CD4-positive, alpha-beta T cell treated with Interferon gamma for 1 hour (primary cell): ENCODE results near the gene DLK1.

Experiments
- DNase-seq: peaks from one replicate; pipeline ENCODE4 v3.0.0-alpha.2; 2020

Gene DLK1

DNA sequence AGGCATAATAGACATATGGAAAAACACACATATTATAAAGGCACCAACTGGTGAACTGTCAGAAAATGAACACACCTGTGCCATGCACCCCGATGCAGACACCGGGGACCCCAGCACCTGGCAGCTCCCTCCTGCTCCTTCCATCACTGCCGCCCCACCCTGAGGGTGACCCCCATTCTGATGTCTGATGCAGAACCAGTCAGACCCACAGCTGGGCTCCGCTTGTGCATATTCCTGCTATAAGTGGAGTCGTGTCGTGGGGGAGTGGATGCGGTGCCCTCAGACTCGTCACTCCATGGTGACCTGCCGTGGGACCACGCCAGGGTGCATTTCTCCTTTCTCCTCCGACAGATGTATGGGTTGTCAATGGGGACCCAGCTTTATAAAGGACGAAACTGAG, 53.6 kb downstream of the DLK1 start:
- no peak for DNase-seq

DNA sequence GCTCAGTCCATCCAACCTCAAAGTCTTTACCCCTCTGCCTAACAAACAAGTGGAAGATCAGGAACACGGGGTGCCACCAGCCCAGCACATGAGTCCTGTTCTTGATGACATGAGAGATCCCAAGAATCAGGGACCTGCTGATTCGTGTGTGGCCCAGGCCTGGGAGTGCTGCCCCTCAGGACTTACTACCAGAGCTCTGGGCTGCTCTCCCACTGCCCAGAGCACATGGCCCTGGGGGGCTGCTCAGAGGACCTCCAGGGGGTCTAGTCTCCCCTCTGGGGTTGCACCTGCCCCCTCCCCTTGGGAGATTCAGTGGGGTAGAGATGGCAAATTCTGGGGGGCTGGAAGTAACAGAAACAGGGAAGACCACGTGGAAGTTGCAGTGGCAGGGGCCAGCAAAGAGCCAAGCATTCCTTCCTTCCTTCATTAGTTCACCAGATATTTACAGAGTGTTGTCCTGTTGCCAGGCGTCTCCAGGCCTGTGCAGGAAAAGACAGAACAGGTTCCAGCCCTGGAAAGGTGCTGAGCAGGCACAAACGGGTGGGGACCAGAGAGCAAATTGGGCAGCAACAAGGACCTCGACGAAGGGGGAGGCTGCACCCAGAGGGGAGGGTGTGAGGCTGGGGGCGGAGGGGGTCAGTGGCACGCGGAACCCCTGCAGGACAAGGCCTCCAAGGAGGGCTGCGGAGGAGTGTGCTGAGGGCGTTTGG, 54.1 kb downstream of the DLK1 start:
- no peak for DNase-seq

DNA sequence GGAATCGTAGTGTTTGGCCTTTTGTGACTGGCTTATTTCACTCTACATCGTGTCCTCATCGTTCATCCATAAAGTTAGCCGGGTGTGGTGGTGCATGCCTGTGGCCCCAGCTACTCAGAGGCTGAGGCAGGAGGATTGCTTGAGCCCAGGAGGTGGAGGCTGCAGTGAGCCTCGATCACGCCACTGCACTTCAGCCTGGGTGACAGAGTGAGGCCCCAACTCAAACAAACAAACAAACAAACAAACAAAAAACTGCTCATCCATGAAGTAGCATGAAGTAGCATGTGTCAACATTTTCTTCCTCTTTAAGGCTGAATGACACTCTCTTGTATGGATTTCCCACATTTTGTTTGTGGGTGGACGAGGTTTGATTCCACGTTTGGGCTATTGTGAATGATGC, 55.3 kb downstream of the DLK1 start:
- no peak for DNase-seq

GRCh38 chr14:100782516-100783320, 56.0 kb downstream of the DLK1 start:
- no peak for DNase-seq

DNA sequence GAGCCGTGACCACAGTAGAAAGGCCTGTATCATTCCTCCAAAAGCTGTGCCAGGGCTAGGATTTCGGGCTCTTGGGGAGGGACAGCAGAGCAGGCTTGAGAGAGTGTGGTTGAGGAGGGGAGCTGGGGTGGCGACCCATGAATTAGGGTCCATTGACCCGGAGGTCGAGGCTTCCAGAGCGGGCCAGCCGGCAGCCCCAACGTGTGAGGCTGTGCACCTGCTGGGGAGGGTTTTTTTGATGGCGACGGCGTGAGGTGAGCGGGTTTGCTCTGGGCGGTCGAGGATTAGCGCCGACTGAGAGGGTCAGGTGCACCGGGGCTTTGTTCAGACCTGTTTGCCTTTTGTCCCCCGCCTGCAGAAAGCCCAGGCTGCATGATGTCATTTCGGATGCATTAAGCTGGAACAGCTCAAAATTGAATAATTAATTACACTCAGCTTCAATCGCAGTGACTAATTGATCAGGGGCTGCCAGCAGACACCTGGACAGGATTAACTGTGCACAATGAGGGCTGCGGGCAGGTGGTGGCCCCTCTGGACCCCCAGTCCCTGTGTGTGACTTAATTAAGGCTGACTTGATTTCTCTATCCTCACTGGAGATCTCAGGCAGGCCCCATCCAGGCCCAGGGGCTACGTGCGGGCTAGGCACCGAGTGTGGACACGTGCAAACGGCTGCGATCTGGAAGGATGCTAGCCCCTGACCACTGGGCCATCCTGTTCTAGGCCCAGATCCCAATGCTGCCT, 57.1 kb downstream of the DLK1 start:
- no peak for DNase-seq

- no peak for DNase-seq
Measured at GRCh38 chr14:100784523-100785337, 58.0 kb downstream of the DLK1 start.

DNA sequence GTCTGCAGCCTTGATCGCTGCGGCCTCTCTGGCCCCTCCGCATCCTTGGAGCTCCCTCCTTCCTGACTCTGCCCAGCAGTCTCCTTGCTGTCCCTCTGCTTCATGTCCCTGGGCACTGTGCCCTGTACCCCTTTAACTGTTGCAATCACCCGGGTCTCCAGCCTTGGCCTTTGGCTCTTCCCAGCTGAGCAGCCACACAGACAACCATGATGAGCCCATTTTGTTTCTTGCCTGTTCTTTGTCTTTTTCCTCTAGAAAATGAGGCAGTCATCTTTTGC, 58.6 kb downstream of the DLK1 start:
- DNase-seq: no peak

GRCh38 chr14:100785626-100786025, 58.9 kb downstream of the DLK1 start:
- DNase-seq: no peak

DNA sequence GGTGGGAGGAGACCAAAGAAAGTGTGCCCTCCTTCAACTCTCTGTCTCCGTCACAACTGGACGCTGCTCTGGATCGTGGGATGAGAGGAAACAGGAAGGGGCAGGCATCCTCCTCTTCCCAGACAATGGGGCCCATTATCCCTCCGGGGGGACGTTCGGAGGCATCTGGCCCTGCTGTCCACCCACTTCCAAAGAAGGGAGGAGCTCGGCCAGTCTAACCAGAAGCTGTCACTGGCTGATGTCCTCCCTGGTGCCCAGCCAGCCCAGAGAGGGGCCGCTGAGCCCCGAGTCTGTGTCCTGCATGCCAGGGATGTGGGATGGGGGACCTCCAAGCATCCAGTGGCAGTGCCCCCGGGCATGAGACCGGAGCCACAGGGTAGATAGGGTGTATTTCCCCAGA, 59.4 kb downstream of the DLK1 start:
- DNase-seq: no peak

DNA sequence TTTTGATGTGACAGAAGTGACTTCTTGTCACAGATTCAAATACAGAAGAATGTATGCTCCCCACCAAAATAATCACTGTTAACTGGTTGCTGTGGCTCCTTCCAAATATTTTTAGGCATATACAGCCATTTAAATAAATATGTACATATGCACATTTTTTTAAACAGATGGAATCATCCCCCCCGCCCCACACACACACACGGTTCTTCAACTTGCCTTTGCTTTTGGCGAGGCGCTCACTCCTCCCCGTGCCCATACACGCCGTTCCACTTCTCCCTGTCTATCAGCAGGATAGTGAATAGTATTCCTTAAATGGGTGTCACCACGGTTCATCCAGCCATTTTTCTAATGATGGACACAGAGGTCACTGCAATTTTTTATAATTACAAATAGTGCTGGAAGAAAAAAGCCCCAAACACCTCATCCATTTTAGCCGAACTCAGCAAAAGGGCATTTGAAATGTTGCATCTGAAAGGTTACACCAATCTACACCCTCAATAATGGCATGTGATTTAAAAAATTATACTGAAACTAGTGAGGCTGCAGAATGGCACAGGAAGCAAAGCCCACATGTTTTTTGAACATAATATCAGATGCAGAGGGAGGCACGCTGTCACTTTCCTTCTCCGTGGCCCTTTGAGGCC, 60.0 kb downstream of the DLK1 start:
- DNase-seq: no peak

- DNase-seq: no peak
Measured at GRCh38 chr14:100787659-100788058, 61.0 kb downstream of the DLK1 start.
